ENCODE measurements around the gene HMMR.
A peak's percentile ranks its signal among the peaks of the same experiment; 100 is the strongest.
"Not testable (repeated sequence)": the region's sequence is repeated elsewhere in the genome, so short reads cannot be mapped to it uniquely, and the experiment has no call there.

Gene HMMR

DNA sequence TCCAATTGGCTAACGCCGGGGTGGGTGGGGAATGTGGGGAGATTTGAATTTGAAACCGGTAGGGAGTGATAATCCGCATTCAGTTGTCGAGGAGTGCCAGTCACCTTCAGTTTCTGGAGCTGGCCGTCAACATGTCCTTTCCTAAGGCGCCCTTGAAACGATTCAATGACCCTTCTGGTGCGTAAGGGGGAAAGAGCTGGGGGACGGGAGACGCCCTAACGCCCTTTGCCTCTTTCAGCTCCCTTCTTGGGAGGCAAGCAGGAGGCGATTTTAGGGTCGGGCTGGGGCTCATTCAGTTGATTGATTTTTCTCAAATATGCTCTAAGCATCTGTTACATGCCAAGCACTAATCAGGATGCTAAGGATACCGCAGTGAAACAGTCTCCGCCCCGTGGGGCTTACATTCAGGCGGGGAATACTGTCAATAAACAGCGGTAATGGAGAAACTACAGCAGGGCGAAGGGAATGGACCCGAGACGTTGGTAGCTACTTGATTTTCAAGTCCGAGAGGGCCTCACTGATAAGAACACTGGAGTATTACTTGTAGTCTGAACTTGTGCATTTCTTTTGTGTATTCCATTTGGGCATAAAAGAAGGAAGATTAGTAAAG, at the start of gene HMMR:
HMMR (plus strand) TSS at position 71 of the 610 bp plus-strand sequence; CDS start at position 132, 61 bp downstream.
- DNase-seq (ENCODE audit: low read depth), result no peak

GRCh38 chr5:163415673-163416072, 44.8 kb upstream of the HMMR start:
- not testable (repeated sequence) for DNase-seq (ENCODE audit: low read depth)

GRCh38 chr5:163424836-163425235, 35.6 kb upstream of the HMMR start:
- DNase-seq (ENCODE audit: low read depth), result no peak

DNA sequence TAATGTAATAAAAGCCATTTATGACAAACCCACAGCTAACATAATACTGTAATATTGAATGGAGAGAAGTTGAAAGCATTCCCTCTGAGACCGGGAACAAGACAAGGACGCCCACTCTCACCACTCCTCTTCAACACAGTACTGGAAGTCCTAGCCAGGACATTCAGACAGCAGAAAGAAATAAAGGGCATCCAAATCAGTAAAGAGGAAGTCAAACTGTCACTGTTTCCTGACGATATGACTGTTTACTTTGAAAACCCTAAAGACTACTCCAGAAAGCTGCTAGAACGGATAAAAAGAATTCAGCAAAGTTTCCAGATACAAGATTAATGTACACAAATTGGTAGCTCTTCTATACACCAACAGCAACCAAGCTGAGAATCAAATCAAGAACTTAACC, 34.3 kb upstream of the HMMR start:
- not testable (repeated sequence) for DNase-seq (ENCODE audit: low read depth)

GRCh38 chr5:163432544-163432943, 27.9 kb upstream of the HMMR start:
- DNase-seq (ENCODE audit: low read depth), result no peak

GRCh38 chr5:163433271-163433670, 27.2 kb upstream of the HMMR start:
- DNase-seq (ENCODE audit: low read depth), result no peak

- DNase-seq (ENCODE audit: low read depth), result no peak
Observed at GRCh38 chr5:163434401-163434866, 26.0 kb upstream of the HMMR start.

DNA sequence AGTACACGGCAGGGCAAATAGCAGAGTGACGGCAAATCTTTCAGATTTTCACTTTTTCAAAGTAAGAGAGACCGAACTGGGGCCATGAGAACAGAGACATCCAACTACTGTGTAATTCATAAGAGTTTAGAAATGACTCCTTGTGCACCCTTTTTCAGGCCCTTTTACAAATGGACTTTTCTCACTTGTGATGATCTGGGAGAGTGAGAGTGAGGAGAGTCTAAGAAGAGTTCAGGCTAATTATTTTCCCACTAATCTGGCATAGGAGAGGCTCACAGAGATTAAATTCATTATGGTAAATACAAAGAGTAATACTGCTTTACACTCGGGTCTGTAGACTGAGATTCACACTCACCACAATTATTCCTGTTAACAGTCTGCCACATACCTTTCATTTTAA, 23.9 kb upstream of the HMMR start:
- no peak for DNase-seq (ENCODE audit: low read depth)

DNA sequence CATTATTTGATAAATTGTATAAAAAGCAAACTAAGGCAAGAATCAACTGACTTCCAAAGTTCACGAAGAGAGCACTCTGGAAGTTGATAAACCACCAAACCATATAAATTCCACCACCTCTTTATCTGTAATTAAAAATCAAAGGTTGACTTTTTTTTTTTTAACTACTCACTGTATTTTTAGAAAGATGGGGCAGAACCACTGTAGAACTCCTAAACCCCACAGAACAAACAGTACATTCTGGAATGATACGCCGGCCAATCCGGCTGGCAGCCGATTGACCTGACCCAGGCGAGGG, 23.5 kb upstream of the HMMR start:
- no peak for DNase-seq (ENCODE audit: low read depth)

- DNase-seq (ENCODE audit: low read depth), result peak; percentile 78
Observed at GRCh38 chr5:163437309-163438182, 22.9 kb upstream of the HMMR start, which contains the start of gene CCNG1. Gene CCNG1 (plus strand): TSS chr5:163437595. CDS start chr5:163439257, 1,662 bp downstream.

- DNase-seq (ENCODE audit: low read depth), result no peak
Observed at GRCh38 chr5:163439092-163439425, 21.4 kb upstream of the HMMR start.

DNA sequence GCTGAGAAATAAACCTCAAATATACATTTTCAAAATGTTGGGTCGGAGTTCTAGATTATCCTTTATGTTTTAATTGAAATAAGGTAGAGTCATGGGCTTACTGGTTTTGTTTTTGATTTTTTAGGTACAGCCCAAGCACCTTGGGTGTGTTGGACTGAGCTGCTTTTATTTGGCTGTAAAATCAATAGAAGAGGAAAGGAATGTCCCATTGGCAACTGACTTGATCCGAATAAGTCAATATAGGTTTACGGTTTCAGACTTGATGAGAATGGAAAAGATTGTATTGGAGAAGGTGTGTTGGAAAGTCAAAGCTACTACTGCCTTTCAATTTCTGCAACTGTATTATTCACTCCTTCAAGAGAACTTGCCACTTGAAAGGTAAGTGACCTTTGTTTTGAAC, 19.5 kb upstream of the HMMR start:
- no peak for DNase-seq (ENCODE audit: low read depth)

DNA sequence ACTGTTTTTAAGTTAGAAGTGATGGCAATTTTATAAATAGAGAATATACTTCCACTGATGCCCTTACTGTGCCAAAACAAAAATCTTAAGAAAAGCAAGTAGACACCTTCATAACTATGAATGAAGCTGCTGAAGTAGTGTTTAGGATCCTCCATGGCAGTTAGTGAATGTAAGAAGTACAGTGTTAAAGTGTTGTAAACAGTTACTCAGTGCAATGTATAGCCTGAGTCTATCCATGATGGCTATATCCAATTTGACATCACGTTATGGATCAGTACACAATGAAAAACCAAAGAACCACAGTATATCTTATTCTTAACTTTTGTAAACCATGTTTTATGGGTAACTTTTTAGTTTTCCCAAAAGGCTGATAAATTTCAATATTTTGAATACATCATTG, 15.9 kb upstream of the HMMR start:
- DNase-seq (ENCODE audit: low read depth), result no peak

GRCh38 chr5:163445345-163445744, 15.1 kb upstream of the HMMR start:
- DNase-seq (ENCODE audit: low read depth), result no peak

DNA sequence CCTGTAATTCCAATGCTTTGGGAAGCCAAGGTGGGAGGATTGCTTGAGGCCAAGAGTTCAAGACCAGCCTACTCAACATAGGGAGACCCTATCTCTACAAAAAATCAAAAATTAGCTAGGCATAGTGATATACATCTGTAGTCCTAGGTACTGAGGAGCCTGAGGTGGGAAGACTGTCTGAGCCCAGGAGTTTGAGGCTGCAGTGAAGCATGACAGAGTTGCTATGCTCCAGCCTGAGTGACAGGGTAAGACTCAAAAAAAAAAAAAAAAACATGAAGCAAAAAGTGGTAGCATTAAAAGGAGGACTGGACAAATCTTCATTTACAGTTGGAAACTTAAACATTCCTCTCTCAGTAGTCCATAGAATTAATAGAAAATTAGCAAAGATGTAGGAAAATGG, 13.2 kb upstream of the HMMR start:
- no peak for DNase-seq (ENCODE audit: low read depth)

GRCh38 chr5:163447875-163448274, 12.6 kb upstream of the HMMR start:
- no peak for DNase-seq (ENCODE audit: low read depth)

DNA sequence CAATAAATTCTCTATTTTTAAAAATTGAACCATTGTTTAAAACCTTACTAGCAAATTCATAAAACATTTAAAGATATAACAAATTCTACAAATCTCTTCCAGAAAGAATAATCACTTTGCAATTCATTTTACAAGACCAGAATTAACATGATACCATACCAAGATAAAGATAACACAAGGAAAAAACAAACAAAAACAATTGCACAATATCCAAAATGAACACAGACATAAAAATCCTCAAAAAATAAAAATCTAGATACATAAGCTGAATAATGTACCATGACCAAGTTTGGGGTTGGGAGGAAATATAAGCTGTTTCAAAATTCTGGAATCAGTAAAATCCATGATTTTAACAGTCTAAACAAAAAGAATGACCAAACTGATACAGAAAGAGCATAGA, 11.9 kb upstream of the HMMR start:
- no peak for DNase-seq (ENCODE audit: low read depth)

DNA sequence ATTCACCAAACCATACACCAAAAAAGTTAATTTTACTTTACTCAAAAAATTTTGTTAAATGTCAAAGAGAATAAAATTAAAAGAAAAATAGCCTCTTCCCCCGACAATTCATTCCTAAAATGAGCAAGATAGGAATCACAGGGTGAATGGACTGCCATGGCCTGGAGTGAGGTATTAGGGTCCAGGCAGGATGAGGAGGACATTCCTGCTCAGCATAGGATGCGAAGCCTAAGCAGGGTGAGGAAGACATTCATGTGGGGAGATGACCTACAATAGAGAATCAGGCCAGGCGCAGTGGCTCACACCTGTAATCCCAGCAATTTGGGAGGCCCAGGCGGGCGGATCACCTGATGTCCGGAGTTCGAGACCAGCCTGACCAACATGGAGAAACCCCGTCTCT, 8.9 kb upstream of the HMMR start:
- DNase-seq (ENCODE audit: low read depth), result no peak

DNA sequence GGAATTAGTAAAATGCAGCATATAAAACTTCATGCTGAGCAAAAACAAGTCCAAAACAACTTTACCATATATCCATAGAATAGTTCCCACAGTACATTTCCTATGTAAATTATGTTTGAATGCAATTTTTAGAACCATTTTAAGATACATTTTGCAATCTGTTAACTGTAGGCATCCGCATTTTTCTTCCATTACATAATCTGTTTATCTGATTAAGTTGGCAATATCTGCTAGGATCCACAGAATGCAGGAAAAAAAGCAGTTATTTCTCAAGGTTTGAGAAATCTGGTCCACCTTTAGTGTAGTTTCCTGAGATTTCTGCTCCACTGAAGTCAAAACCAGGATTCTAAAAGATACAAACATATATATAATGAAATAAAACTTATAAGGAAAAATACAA, 6.7 kb upstream of the HMMR start:
- DNase-seq (ENCODE audit: low read depth), result no peak

- not testable (repeated sequence) for DNase-seq (ENCODE audit: low read depth)
Observed at GRCh38 chr5:163455406-163455805, 5.0 kb upstream of the HMMR start.

DNA sequence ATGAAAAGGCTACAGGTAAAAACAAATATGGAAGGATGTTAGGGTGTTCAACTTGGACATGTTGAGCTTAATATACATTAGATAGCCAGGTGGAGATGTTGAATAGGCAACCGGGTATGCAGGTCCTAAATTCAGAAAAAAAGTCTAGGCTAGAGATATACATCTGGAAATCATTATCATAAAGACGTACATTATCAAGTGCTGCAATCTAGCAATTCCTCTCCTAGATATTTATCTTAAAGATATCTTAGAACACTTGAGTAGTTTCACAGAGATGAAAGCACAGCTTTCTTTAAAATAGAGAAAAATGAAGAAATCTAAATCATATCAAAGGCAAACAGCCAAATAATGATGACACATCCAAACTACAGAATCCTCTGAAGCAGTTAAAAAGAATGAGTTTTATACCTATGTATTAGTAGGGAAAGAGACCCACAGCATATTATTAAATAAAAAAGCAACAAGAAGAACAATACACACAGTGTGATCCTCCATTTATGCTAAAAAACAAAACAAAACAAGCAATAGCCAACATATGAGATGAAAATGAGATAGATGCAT, 4.3 kb upstream of the HMMR start:
- no peak for DNase-seq (ENCODE audit: low read depth)

DNA sequence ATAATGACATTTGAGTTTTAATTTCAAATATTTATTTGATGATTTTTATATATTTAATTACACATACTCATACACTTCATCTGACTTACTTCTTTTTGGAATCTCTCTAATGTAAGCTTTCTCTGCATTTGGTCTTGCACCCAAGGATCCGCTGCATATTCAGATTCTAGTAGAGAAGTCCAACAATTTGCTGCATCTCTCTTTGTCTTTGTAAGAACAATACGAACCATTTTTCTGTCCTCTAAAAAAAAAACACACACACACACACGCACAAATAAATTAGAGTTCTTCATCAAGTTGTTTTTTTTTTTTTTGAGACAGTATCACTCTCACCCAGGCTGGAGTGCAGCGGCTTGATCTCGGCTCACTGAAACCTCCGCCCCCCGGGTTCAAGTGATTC, 3.6 kb upstream of the HMMR start:
- DNase-seq (ENCODE audit: low read depth), result no peak

GRCh38 chr5:163458778-163459385, 1.6 kb upstream of the HMMR start:
- no peak for DNase-seq (ENCODE audit: low read depth)

Measured in stimulated activated CD8-positive, alpha-beta memory T cell treated with anti-CD3 and anti-CD28 coated beads, Interleukin-12 subunit alpha, Interleukin-12 subunit beta, amount 100 ng/mL, for 1 hour (primary cell).